ENCODE measurements around the gene CCDC126.
"Not testable (repeated sequence)": the region's sequence is repeated elsewhere in the genome, so short reads cannot be mapped to it uniquely, and the experiment has no call there.

GRCh38 chr7:23684041-23684440, 86.9 kb downstream of the CCDC126 start:
- TF ChIP-seq CTCF (conservative IDR thresholded peaks at IDR 0.05); EZH2 (IDR thresholded peaks at IDR 0.05; ENCODE audit: low read depth): not testable (repeated sequence)

Data from PC-9 (cell line).